Raji (cell line): ENCODE data around the gene LYPD4.

Source experiments
- POLR2A ChIP-seq: IDR thresholded peaks from 2 replicates; pipeline ENCODE4 v1.6.1; 2011; ENCODE audit warnings: low read depth, low read length, control low read depth; ENCODE audit not compliant: insufficient read depth

The LYPD4 gene

DNA sequence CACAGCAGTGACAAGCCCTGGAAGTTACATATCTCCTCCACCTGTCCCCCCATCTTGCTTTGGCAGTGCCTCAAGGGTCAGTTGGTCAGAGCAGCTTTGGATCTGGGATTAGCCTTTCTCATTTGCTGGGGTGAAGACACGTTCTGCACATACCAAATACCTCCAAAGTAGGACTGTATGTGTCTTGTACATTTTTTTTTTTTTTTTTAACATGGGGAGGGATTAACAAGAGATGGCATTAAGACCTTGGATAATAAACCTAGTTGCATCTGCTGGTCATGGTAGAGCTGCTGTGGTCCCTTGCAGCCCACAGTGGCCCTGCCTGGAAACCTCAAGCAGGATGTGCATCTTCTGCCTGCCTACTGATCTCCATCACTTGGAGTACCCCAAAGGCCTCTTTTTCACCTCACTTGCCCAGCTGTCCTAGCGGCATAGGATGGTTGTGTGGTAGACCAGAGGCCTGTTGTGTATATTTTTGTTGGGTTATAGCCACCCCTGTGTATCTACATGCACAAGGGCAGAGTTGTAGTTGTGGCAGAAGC is 18.0 kb upstream of the LYPD4 start:
- no peak for TF ChIP-seq POLR2A

DNA sequence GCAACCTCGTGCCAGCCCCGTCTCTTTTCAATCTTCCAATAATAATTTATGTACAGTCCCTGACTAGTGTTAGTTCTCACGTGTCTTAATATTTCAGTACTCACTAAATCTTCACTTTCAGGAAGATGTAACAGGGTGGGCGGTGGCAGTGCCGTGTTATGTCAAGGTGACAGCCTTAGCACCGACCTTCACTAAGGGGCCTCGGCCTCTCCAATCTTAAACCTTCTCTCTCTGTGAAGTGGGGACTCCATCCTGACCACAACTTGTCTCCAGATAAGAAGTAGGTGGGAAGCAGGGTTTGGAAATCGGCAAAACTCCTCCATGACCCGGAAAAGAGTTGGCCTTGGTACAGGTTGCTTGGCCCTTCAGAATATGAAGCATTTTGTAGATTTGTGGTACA is 17.4 kb upstream of the LYPD4 start:
- TF ChIP-seq POLR2A, result no peak

DNA sequence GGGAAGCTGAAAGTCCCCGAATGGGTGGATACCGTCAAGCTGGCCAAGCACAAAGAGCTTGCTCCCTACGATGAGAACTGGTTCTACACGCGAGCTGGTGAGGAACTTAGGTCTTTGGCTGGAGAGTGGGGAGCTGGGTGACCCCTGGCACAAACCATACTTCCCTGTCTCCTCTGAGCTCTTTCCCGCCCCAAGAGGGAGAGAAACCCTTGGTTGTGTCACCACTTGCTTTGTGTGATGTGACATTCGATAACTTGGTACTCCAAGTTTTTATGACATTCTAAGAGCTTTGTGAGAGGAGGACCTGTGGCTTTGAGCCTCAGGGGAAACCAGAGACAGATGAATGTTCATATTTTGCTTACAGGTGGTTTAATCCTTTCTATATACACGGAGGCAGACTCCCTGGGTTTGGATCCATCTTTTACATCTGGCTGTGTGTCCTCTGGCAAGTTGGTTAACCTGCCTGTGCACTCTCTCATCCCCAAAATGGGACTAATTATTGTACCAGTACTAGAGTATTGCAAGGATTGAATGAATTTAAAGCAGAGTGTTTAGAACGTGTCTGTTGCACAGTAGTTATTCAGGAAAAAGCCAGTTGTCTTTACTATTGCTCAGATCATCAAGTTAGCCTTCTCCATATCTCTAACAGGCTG is 16.8 kb upstream of the LYPD4 start:
- TF ChIP-seq POLR2A, result no peak

DNA sequence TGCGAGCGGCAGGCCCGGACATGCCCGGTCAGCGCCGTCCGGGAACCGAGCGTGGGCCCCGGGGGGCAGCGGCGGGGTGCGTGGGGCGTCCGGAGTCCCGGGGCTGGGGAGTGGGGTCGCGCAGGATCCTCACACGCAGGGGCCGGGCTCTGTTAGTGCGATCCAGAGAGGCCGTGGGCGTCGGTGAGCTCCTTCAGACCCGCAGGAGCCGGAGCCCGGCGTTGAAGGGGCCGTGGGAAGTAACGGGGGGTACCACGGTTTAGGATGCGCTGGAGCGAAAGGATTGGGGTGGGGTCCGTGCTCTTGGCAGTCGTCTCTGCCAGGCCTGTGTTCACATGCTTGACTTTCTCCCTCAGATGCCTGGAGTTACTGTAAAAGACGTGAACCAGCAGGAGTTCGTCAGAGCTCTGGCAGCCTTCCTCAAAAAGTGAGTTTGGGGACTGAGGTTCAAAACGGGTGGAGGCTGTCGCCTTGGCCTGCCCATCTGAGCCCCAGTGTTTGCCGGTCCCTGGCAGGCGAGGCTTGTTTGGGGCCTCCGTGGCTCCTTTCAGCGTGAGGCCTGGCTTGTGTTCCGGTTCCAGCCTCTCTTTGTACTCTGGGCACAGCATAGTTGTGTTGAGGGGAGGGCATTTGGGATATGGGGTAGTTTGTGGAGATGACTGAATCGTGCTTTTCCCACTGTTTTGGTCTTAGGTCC is 16.1 kb upstream of the LYPD4 start:
- TF ChIP-seq POLR2A, result no peak

DNA sequence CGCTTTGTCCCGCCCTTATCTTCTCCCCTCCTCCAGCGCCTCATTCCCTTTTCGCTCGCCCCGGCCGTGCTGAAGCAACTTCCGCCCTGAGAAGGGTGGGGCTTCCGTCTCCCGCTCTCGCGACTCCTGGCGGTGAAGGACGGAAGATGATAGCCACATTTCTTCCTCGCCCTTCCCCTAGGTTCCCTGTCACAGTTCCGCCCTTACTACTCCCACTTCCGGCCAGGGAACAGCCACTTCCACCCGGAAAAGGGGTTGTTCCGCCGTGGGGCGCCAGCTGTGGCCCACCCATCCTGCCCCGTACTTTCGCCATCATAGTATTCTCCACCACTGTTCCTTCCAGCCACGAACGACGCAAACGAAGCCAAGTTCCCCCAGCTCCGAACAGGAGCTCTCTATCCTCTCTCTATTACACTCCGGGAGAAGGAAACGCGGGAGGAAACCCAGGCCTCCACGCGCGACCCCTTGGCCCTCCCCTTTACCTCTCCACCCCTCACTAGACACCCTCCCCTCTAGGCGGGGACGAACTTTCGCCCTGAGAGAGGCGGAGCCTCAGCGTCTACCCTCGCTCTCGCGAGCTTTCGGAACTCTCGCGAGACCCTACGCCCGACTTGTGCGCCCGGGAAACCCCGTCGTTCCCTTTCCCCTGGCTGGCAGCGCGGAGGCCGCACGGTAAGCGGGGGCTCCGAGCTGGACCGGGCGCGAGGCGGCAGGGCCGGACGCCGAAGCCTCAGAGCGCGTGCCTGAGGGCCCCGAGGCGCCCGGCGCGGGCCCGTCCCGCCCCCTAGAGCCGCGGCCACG is 15.3 kb upstream of the LYPD4 start, which contains the start of gene RPS19:
Gene RPS19, plus strand, starts transcription at position 638 of the 801 bp plus-strand sequence. CDS start 520 bp downstream, outside the sequence.
- TF ChIP-seq POLR2A, result peak; percentile 77

DNA sequence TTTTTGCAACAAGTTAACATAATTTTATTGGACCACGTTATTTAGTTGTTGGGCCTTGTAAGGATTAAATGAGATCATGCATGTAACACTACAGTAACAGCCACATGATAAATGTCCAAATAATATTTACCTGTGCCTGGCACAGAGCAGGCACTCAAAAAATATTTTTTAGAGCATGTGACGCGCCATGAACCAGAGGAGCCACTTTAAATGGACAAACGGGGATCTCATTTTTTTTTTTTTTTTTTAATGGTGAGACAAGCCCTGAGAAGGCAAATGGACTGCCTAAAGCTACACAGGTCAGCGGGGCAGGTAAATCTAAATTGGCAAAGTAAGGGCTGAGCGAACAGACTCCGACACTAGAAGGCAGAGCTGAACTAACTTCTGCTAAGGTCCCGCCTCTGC is 14.7 kb upstream of the LYPD4 start:
- peak; percentile 54; the same call in 1 of the 2 replicates for TF ChIP-seq POLR2A

DNA sequence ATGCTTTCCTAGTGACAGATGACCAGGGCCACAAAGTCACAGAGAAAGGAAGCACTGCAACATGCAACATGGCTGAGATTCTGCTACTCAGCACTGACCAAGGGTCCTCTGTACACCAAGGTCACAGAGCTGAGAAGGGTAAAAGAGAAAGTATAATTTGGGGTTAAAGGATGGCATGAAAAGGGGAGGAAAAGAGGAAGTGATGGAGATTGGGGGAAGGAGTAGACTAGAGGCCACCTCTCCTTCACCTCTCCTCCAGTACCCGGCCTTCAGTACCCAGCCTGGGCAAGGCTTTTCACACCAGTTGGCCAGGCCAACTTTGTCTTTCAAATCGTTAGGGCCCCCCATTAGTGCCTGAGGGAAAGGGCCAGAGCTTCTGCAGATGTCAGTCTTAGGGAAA is 9.3 kb upstream of the LYPD4 start:
- no peak for TF ChIP-seq POLR2A

DNA sequence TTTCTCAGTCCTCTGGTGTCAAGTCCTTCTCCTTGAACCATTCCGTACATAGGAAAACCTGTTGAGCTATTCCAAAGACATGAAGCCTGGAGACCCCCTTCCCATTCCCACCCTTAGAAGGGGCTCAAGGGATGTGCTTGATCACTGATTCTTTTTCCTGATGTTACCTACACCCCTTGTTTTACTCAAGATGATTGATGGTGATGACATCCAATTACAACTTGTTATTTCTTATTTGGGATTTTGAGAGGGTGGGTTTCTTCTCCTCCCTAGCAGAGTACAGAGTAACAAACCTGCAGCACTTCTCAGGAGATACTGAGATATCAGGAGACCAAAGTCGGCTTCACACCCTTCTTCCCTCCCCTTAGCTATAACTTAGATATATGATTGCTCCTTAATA is 8.9 kb upstream of the LYPD4 start:
- no peak for TF ChIP-seq POLR2A

DNA sequence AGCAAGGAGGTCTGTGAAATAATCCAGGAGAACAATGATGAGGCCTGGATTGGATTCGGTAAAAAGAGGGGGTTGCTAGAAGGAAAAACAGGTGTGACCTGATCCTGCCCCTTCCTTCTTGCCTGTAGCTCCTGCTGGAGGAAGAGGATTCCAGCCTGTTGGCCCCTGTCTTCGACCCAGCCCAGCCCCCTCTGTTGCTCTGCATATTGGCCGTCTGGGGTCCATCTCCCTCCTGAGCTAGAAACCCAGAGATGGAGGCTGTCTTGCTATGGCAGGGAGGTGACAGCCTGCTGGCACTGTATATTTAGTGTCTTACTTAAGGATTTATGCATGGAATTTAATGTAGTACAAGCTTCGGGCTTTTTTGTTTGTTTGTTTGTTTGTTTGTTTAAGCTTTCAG is 7.0 kb upstream of the LYPD4 start:
- no peak for TF ChIP-seq POLR2A

DNA sequence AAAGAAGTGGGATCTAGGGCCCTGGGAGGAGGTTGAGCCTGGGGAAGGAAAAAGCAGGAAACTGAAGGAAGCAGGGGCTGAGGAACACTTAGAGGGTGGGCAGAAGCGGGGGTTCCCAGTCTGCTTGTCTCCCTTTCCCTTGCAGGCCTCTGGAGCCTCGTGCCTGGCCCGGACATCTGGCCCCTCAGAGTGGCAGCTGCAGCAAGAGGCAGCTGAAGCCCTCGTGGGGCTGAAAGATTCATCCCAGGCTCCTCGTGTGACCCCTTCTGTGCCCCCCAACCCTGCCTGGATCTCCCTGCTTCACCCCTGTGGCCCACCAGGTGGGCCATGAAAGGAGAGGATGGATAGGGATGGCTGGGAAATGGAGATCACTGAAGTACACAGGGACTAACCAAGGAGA is 5.9 kb upstream of the LYPD4 start:
- no peak for TF ChIP-seq POLR2A

DNA sequence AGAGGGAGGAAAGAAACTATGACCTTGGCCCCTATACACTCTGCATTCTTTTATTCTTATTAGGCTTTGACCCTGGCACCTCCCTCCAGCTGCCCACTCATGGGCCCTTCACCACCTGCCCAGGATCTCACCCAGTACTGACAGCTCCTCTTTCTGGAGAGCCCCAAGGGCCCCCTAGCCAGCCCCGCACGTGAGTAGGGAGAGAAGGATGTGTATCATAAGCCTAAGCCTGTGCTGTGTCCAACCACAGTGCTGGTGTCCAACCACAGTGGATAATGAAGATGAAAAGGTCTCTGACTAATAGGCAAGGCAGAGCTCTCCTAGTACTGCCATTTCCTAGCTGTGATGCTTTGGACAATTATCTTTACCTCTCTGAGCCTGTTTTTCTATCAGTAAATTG is 4.6 kb upstream of the LYPD4 start:
- TF ChIP-seq POLR2A, result no peak

DNA sequence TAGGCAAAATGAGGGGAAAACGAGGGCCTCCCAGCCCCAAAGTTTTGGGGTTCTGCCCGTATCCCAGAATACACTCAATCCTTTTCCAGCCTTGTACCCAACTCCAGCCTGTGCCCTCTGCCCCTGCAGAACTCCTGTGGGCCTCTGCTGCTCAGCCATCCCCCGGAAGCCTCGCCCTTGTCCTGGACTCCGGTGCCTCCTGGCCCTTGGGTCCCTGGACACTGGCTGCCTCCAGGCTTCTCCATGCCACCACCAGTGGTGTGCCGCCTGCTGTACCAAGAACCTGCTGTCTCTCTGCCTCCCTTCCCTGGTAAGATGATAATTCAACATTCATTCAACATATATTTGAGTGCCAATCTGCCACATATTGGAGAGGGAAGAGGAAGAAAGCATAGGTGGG is 4.2 kb upstream of the LYPD4 start:
- TF ChIP-seq POLR2A, result no peak

DNA sequence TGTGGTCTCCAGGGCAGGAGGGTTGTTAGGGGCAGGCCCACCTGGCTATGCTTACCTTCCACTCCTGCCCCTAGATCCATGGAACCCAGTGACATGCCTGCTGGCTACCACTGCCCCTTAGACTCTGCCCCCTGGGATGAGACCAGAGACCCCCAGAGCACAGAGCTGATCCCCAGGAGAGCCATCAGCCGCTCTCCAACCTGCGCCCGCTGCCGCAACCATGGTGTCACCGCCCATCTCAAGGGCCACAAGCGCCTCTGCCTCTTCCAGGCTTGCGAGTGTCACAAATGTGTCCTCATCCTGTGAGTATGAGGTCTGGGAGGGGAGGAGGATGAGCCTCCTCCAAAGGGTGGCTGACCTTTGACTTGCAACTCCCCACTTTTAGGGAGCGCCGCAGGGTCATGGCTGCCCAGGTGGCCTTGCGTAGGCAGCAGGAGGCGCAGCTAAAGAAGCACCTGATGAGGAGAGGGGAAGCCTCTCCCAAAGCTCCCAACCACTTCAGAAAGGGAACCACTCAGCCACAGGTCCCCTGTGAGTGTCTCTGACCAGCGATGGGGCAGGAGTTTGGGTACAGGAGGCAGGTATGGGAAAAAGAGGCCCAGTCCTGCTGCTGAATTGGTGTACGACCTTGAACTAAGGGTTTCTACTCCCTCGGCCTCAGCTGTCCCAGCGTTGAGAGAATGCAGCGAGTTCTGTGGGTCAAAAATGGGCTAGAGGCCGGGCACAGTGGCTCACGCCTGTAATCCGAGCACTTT is 3.0 kb upstream of the LYPD4 start:
- no peak for TF ChIP-seq POLR2A

DNA sequence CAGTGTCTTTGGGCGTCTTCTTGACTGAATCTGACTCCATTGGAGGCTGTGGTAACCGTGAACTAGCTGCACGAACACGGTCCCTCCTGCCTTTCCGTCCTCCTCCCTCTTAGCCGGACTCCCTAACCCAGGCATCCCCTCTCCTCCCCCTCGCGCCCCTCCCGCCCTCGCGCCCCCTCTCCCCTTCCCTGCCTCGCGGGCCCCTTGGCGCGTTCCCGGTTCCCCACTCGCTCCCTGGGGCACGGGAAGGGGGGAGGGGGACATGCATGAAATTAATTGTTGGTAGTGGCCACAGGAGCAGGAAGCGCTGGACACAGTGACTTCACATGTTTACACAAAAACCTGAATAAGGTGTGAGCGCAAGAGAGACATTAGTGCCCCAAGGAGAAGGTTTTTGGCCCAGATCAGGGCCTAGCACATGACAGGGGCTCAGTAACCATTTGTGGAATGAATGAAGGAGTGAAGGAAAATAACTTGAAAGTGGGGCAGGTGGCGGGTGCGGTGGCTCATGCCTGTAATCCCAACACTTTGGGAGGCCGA is 638 bp upstream of the LYPD4 start:
- no peak for TF ChIP-seq POLR2A

DNA sequence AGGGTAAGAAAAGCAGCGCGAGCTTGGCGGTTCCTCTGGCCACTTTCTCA is 343 bp upstream of the LYPD4 start, which contains the start of gene DMRTC2:
Gene DMRTC2, plus strand, starts transcription at position 42 of the 50 bp plus-strand sequence. CDS start 2,387 bp downstream, outside the sequence.
- no peak for TF ChIP-seq POLR2A
